SK-N-SH treated with all-trans-retinoic acid at 6 μM for 48 hours (cell line): Measurements from ENCODE around the gene KCNH2.

Experiments used
- ATAC-seq: fragments of 200-7000 bp; cut with Tn5 transposase; 3 replicates; pipeline ENCODE4 v1.9.1; 2020; ENCODE audit warnings: mild to moderate bottlenecking, moderate library complexity
- ARNTL ChIP-seq: fragments of 450-650 bp; formaldehyde crosslinking; IDR thresholded peaks from 2 replicates; pipeline ENCODE4 v1.5.0; 2020; ENCODE audit warnings: low read depth, mild to moderate bottlenecking, moderate library complexity, borderline replicate concordance
- BACH2 ChIP-seq: fragments of 250-450 bp; sonication (Bioruptor Pico); IDR thresholded peaks from 2 replicates; pipeline ENCODE4 v1.9.0; 2021; ENCODE audit warnings: mild to moderate bottlenecking, borderline replicate concordance
- ESRRG ChIP-seq: fragments of 250-450 bp; sonication (Bioruptor Pico); IDR thresholded peaks from 2 replicates; pipeline ENCODE4 v1.6.1; 2021; ENCODE audit warnings: mild to moderate bottlenecking
- GLIS3 ChIP-seq: fragments of 250-450 bp; sonication (Bioruptor Pico); IDR thresholded peaks from 2 replicates; pipeline ENCODE4 v1.5.0; 2020; ENCODE audit warnings: mild to moderate bottlenecking, moderate library complexity
- ISL1 ChIP-seq: fragments of 250-450 bp; sonication (Bioruptor Pico); IDR thresholded peaks from 2 replicates; pipeline ENCODE4 v2.1.2; 2022; ENCODE audit warnings: mild to moderate bottlenecking, moderate library complexity
- OSR1 ChIP-seq: fragments of 250-450 bp; sonication (Bioruptor Pico); IDR thresholded peaks from 2 replicates; pipeline ENCODE4 v1.8.0; 2022; ENCODE audit warnings: moderate library complexity, mild to moderate bottlenecking, inconsistent platforms
- PPARA ChIP-seq: fragments of 250-450 bp; sonication (Bioruptor Pico); IDR thresholded peaks from 2 replicates; pipeline ENCODE4 v1.5.0; 2020; ENCODE audit warnings: mild to moderate bottlenecking, borderline replicate concordance
- RARB ChIP-seq: fragments of 250-450 bp; sonication (Bioruptor Pico); IDR thresholded peaks from 2 replicates; pipeline ENCODE4 v1.8.0; 2021; ENCODE audit warnings: mild to moderate bottlenecking, moderate library complexity
- SNAI2 ChIP-seq: fragments of 250-450 bp; sonication (Bioruptor Pico); IDR thresholded peaks from 2 replicates; pipeline ENCODE4 v1.5.0; 2020; ENCODE audit warnings: mild to moderate bottlenecking, moderate library complexity
- TCF4 ChIP-seq: fragments of 250-450 bp; sonication (Bioruptor Pico); IDR thresholded peaks from 2 replicates; pipeline ENCODE4 v1.8.0; 2021; ENCODE audit warnings: mild to moderate bottlenecking, moderate library complexity, borderline replicate concordance
- TOX ChIP-seq: fragments of 250-450 bp; sonication (Bioruptor Pico); IDR thresholded peaks from 2 replicates; pipeline ENCODE4 v1.8.0; 2021; ENCODE audit warnings: mild to moderate bottlenecking, moderate library complexity, borderline replicate concordance
- ZC3H10 ChIP-seq: fragments of 250-450 bp; sonication (Bioruptor Pico); IDR thresholded peaks from 2 replicates; pipeline ENCODE4 v1.5.1; 2021; ENCODE audit warnings: mild to moderate bottlenecking, moderate library complexity
- ZFP30 ChIP-seq: fragments of 450-650 bp; formaldehyde crosslinking; IDR thresholded peaks from 2 replicates; pipeline ENCODE4 v1.5.0; 2022; ENCODE audit warnings: mild to moderate bottlenecking, moderate library complexity
- ZNF70 ChIP-seq: fragments of 450-650 bp; formaldehyde crosslinking; IDR thresholded peaks from 2 replicates; pipeline ENCODE4 v1.5.0; 2020; ENCODE audit warnings: mild to moderate bottlenecking, moderate library complexity
- ZNF8 ChIP-seq: fragments of 450-650 bp; formaldehyde crosslinking; IDR thresholded peaks from 2 replicates; pipeline ENCODE4 v1.5.0; 2020; ENCODE audit warnings: mild to moderate bottlenecking, moderate library complexity
- TF ChIP-seq, protein P1 (sequence below): fragments of 250-450 bp; sonication (Bioruptor Pico); IDR thresholded peaks from 2 replicates; pipeline ENCODE4 v1.8.0; 2020; ENCODE audit warnings: mild to moderate bottlenecking, moderate library complexity, borderline replicate concordance
- TF ChIP-seq, protein P2 (sequence below): fragments of 250-450 bp; sonication (Bioruptor Pico); IDR thresholded peaks from 2 replicates; pipeline ENCODE4 v1.5.1; 2020; ENCODE audit warnings: low read depth, mild to moderate bottlenecking, moderate library complexity
- TF ChIP-seq, protein P3 (sequence below): fragments of 250-450 bp; sonication (Bioruptor Pico); IDR thresholded peaks from 2 replicates; pipeline ENCODE4 v1.5.1; 2021; ENCODE audit warnings: mild to moderate bottlenecking, moderate library complexity
- TF ChIP-seq, protein P4 (sequence below): fragments of 250-450 bp; sonication (Bioruptor Pico); IDR thresholded peaks from 2 replicates; pipeline ENCODE4 v1.8.0; 2021; ENCODE audit warnings: low read depth, mild to moderate bottlenecking, moderate library complexity, borderline replicate concordance
- TF ChIP-seq, protein P5 (sequence below): fragments of 250-450 bp; sonication (Bioruptor Pico); IDR thresholded peaks from 2 replicates; pipeline ENCODE4 v1.5.0; 2020; ENCODE audit warnings: mild to moderate bottlenecking, moderate library complexity

KCNH2 gene

DNA sequence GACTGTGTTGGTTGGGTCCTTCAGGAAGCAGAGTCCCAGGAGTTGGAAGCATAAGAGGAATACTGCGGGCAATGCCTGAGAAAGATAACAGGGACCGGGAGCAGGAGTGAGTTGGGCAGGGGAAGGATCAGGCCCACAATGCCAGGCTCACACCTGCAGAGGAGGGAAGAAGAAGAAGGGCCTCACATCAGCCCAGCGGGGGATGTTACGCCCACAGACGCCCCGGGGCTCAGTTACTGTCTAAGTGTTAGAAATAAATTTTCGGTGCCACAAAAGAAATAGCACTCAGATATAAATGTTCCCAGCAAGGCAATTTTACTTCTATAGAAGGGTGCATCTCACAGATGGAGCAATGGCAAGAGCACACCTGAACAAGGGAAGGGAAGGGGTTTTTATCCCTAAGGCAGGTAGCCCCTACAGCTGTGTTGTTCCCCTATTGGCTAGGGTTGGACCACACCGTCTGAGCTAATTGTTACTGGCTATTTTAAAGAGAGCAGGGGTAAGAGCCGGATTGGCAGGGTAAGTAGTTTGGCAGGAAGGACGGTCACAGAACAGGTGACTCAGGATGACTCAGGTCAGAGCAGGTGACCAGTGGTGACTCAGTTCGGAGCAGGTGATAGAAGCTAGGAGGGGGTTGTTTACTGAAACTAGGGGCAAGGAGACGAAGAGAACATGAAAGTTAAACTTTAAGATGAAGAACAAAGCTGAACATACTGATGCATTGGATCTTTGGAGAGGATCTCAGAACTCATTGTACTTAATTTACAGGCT lies 12.5 kb upstream of the KCNH2 start, which contains the start of gene NOS3:
NOS3 (plus strand) TSS at position 602 of the 771 bp plus-strand sequence. CDS start 2,787 bp downstream, outside the sequence.
- TF ChIP-seq ZNF8, result no peak
- no peak for TF ChIP-seq ESRRG (CRISPR knock-in tag)
- TF ChIP-seq ZFP30 (CRISPR knock-in tag), result no peak
- TF ChIP-seq, protein P1, sequence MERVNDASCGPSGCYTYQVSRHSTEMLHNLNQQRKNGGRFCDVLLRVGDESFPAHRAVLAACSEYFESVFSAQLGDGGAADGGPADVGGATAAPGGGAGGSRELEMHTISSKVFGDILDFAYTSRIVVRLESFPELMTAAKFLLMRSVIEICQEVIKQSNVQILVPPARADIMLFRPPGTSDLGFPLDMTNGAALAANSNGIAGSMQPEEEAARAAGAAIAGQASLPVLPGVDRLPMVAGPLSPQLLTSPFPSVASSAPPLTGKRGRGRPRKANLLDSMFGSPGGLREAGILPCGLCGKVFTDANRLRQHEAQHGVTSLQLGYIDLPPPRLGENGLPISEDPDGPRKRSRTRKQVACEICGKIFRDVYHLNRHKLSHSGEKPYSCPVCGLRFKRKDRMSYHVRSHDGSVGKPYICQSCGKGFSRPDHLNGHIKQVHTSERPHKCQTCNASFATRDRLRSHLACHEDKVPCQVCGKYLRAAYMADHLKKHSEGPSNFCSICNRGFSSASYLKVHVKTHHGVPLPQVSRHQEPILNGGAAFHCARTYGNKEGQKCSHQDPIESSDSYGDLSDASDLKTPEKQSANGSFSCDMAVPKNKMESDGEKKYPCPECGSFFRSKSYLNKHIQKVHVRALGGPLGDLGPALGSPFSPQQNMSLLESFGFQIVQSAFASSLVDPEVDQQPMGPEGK (CRISPR knock-in tag), result no peak
- TF ChIP-seq, protein P2, sequence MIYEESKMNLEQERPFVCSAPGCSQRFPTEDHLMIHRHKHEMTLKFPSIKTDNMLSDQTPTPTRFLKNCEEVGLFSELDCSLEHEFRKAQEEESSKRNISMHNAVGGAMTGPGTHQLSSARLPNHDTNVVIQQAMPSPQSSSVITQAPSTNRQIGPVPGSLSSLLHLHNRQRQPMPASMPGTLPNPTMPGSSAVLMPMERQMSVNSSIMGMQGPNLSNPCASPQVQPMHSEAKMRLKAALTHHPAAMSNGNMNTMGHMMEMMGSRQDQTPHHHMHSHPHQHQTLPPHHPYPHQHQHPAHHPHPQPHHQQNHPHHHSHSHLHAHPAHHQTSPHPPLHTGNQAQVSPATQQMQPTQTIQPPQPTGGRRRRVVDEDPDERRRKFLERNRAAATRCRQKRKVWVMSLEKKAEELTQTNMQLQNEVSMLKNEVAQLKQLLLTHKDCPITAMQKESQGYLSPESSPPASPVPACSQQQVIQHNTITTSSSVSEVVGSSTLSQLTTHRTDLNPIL (CRISPR knock-in tag), result no peak
- no peak for TF ChIP-seq TCF4
- no peak for TF ChIP-seq ARNTL (CRISPR knock-in tag)
- no peak for TF ChIP-seq GLIS3
- no peak for TF ChIP-seq SNAI2 (CRISPR knock-in tag)
- no peak for TF ChIP-seq RARB (CRISPR knock-in tag)
- no peak for TF ChIP-seq ISL1
- TF ChIP-seq TOX (CRISPR knock-in tag), result no peak
- no peak for TF ChIP-seq ZC3H10
- no peak for TF ChIP-seq BACH2 (CRISPR knock-in tag)
- TF ChIP-seq, protein P3, sequence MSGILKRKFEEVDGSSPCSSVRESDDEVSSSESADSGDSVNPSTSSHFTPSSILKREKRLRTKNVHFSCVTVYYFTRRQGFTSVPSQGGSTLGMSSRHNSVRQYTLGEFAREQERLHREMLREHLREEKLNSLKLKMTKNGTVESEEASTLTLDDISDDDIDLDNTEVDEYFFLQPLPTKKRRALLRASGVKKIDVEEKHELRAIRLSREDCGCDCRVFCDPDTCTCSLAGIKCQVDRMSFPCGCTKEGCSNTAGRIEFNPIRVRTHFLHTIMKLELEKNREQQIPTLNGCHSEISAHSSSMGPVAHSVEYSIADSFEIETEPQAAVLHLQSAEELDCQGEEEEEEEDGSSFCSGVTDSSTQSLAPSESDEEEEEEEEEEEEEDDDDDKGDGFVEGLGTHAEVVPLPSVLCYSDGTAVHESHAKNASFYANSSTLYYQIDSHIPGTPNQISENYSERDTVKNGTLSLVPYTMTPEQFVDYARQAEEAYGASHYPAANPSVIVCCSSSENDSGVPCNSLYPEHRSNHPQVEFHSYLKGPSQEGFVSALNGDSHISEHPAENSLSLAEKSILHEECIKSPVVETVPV, result no peak
- TF ChIP-seq, protein P4, sequence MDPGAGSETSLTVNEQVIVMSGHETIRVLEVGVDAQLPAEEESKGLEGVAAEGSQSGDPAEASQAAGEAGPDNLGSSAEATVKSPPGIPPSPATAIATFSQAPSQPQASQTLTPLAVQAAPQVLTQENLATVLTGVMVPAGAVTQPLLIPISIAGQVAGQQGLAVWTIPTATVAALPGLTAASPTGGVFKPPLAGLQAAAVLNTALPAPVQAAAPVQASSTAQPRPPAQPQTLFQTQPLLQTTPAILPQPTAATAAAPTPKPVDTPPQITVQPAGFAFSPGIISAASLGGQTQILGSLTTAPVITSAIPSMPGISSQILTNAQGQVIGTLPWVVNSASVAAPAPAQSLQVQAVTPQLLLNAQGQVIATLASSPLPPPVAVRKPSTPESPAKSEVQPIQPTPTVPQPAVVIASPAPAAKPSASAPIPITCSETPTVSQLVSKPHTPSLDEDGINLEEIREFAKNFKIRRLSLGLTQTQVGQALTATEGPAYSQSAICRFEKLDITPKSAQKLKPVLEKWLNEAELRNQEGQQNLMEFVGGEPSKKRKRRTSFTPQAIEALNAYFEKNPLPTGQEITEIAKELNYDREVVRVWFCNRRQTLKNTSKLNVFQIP (CRISPR knock-in tag), result no peak
- no peak for TF ChIP-seq PPARA (CRISPR knock-in tag)
- TF ChIP-seq, protein P5, sequence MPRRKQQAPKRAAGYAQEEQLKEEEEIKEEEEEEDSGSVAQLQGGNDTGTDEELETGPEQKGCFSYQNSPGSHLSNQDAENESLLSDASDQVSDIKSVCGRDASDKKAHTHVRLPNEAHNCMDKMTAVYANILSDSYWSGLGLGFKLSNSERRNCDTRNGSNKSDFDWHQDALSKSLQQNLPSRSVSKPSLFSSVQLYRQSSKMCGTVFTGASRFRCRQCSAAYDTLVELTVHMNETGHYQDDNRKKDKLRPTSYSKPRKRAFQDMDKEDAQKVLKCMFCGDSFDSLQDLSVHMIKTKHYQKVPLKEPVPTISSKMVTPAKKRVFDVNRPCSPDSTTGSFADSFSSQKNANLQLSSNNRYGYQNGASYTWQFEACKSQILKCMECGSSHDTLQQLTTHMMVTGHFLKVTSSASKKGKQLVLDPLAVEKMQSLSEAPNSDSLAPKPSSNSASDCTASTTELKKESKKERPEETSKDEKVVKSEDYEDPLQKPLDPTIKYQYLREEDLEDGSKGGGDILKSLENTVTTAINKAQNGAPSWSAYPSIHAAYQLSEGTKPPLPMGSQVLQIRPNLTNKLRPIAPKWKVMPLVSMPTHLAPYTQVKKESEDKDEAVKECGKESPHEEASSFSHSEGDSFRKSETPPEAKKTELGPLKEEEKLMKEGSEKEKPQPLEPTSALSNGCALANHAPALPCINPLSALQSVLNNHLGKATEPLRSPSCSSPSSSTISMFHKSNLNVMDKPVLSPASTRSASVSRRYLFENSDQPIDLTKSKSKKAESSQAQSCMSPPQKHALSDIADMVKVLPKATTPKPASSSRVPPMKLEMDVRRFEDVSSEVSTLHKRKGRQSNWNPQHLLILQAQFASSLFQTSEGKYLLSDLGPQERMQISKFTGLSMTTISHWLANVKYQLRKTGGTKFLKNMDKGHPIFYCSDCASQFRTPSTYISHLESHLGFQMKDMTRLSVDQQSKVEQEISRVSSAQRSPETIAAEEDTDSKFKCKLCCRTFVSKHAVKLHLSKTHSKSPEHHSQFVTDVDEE (CRISPR knock-in tag), result no peak
- TF ChIP-seq ZNF70 (CRISPR knock-in tag), result no peak
- TF ChIP-seq OSR1, result no peak
- no peak for ATAC-seq

DNA sequence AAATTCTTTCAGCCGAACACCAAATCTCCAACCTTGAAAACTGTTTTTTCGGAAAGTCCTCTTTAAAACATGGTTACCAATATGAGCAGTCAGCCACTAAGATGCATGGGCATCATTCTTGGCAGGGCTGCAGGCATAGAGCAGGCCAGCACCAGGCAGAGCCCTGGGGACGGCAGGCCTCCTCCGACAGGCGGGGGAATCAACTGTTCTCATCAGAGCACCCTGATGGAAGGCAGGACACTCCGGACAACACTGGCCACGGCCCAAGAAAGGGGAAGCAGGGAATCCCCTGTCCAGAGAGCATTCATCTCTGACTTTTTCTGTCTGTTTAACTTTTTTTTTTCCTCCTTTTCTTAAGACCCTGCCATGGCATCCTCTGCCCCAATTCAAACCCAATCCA lies 11.3 kb upstream of the KCNH2 start:
- ATAC-seq, result peak; percentile 9; the same call in 1 of the 3 replicates
- TF ChIP-seq ISL1 (no peak), TCF4 (no peak), RARB (CRISPR knock-in tag) (no peak), SNAI2 (CRISPR knock-in tag) (0 out of 2 replicates have a peak, but pooled peaks have one; percentile 9)
- TF ChIP-seq, protein P5 (CRISPR knock-in tag), result no peak
- TF ChIP-seq, protein P4 (CRISPR knock-in tag), result no peak
